HEK293T (cell line): ENCODE results near the gene OSBPL3.

Source experiments
- CTCF ChIA-PET: fragments of 350-600 bp; formaldehyde crosslinking; extraction: SDS; loops from one replicate; lab custom pipeline; 2021; ENCODE audit warnings: antibody characterized with exemption, inconsistent platforms; lab: Yijun Ruan, JAX
- POLR2A ChIA-PET: fragments of 350-600 bp; formaldehyde crosslinking; extraction: SDS; loops from one replicate; lab custom pipeline; 2020; ENCODE audit warnings: antibody characterized with exemption, inconsistent platforms; lab: Yijun Ruan, JAX
- DNase-seq: peaks from one replicate; pipeline ENCODE4 v3.0.0; 2012; ENCODE audit warnings: mixed read lengths; ENCODE audit errors: extremely low spot score
- ARNT ChIP-seq: fragments of 450-650 bp; IDR thresholded peaks from 2 replicates; pipeline ENCODE4 v1.6.1; 2017; ENCODE audit warnings: mild to moderate bottlenecking
- BHLHE40 ChIP-seq: fragments of 450-650 bp; IDR thresholded peaks from 2 replicates; pipeline ENCODE4 v1.6.1; 2016; ENCODE audit warnings: mild to moderate bottlenecking, moderate library complexity, borderline replicate concordance
- CTBP1 ChIP-seq: fragments of 450-650 bp; IDR thresholded peaks from 2 replicates; pipeline ENCODE4 v1.6.1; 2016; ENCODE audit warnings: borderline replicate concordance
- ELF4 ChIP-seq: fragments of 450-650 bp; IDR thresholded peaks from 2 replicates; pipeline ENCODE4 v1.6.1; 2017; ENCODE audit warnings: antibody characterized with exemption
- FOXA1 ChIP-seq: fragments of 450-650 bp; IDR thresholded peaks from 2 replicates; pipeline ENCODE4 v1.6.1; 2016; ENCODE audit warnings: mild to moderate bottlenecking
- FOXK2 ChIP-seq: fragments of 450-650 bp; IDR thresholded peaks from 2 replicates; pipeline ENCODE4 v1.6.1; 2016; ENCODE audit warnings: mild to moderate bottlenecking
- FOXM1 ChIP-seq: fragments of 450-650 bp; IDR thresholded peaks from 2 replicates; pipeline ENCODE4 v1.6.1; 2017; ENCODE audit warnings: mild to moderate bottlenecking, borderline replicate concordance
- HDGF ChIP-seq: fragments of 450-650 bp; IDR thresholded peaks from 2 replicates; pipeline ENCODE4 v1.6.1; 2017; ENCODE audit warnings: antibody characterized with exemption, borderline replicate concordance
- L3MBTL2 ChIP-seq: fragments of 450-650 bp; conservative IDR thresholded peaks from 2 replicates; pipeline ENCODE4 v1.6.1; 2016; ENCODE audit warnings: mild to moderate bottlenecking
- LEF1 ChIP-seq: fragments of 450-650 bp; IDR thresholded peaks from 2 replicates; pipeline ENCODE4 v1.6.1; 2017; ENCODE audit warnings: mild to moderate bottlenecking, borderline replicate concordance
- NFRKB ChIP-seq: fragments of 450-650 bp; IDR thresholded peaks from 2 replicates; pipeline ENCODE4 v1.6.1; 2016; ENCODE audit warnings: mild to moderate bottlenecking, moderate library complexity
- PKNOX1 ChIP-seq: fragments of 450-650 bp; IDR thresholded peaks from 2 replicates; pipeline ENCODE4 v1.6.1; 2016
- SP1 ChIP-seq: fragments of 450-650 bp; IDR thresholded peaks from 2 replicates; pipeline ENCODE4 v1.6.1; 2017
- SUZ12 ChIP-seq: fragments of 450-650 bp; IDR thresholded peaks from 2 replicates; pipeline ENCODE4 v1.6.1; 2016; ENCODE audit warnings: mild to moderate bottlenecking
- TARDBP ChIP-seq: fragments of 450-650 bp; IDR thresholded peaks from 2 replicates; pipeline ENCODE4 v1.6.1; 2016
- ZNF384 ChIP-seq: fragments of 450-650 bp; IDR thresholded peaks from 2 replicates; pipeline ENCODE4 v1.6.1; 2016

Gene OSBPL3

GRCh38 chr7:24884401-24884800, 95.6 kb downstream of the OSBPL3 start:
- no peak for DNase-seq
- TF ChIP-seq NFRKB (no peak), L3MBTL2 (no peak), BHLHE40 (no peak), FOXM1 (no peak), ZNF384 (no peak), FOXK2 (no peak), FOXA1 (no peak), TARDBP (no peak), LEF1 (no peak), HDGF (no peak), ELF4 (no peak), ARNT (no peak), PKNOX1 (no peak), SUZ12 (no peak), SP1 (no peak), CTBP1 (no peak)
- ChIA-PET CTCF (no interaction called here), POLR2A (no interaction called here)

GRCh38 chr7:24883622-24884013, 96.4 kb downstream of the OSBPL3 start:
- POLR2A ChIA-PET, result no interaction called here
- TF ChIP-seq TARDBP (no peak), LEF1 (no peak), BHLHE40 (no peak), SUZ12 (no peak), ZNF384 (no peak), CTBP1 (no peak), NFRKB (no peak), L3MBTL2 (no peak), FOXK2 (no peak)
- CTCF ChIA-PET, result no interaction called here
- DNase-seq, result no peak

GRCh38 chr7:24882989-24883621, 96.9 kb downstream of the OSBPL3 start:
- ChIA-PET POLR2A (no interaction called here), CTCF (no interaction called here)
- TF ChIP-seq ZNF384 (no peak), ARNT (no peak), L3MBTL2 (no peak), PKNOX1 (no peak), TARDBP (no peak), NFRKB (no peak), FOXM1 (no peak), HDGF (no peak), FOXK2 (no peak), LEF1 (no peak), ELF4 (no peak), FOXA1 (no peak), SP1 (no peak), CTBP1 (no peak), SUZ12 (no peak), BHLHE40 (no peak)
- no peak for DNase-seq

DNA sequence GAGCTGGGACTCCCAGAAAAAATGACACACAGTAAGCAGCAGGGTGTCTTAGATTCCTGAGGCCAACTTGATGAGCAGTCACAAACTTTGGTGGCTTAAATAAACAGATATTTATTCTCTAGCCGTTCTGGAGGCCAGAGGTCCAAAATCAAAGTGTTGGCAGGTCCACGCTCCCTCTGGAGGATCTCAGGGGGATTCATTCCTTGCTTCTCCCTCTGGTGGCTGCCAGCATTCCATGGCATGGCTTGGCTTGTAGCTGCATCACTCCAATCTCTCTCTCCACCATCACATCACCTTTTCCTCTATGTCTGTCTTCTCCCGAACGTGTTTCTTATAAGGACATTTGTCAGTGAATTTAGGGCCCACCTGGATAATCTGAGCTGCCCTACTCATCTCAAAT, 98.4 kb downstream of the OSBPL3 start:
- TF ChIP-seq L3MBTL2, result no peak
- no peak for TF ChIP-seq LEF1
- TF ChIP-seq NFRKB, result no peak
- no peak for TF ChIP-seq TARDBP
- TF ChIP-seq PKNOX1, result no peak
- no peak for TF ChIP-seq CTBP1
- TF ChIP-seq FOXK2, result no peak
- CTCF ChIA-PET, result interaction anchor here (0.9 to 1.0 kb wide), 2 partner anchors 12 to 69 kb away, joined by 3 to 5 read pairs; no protein-coding TSS in a partner anchor
- POLR2A ChIA-PET, result no interaction called here
- DNase-seq, result peak; percentile 23

DNA sequence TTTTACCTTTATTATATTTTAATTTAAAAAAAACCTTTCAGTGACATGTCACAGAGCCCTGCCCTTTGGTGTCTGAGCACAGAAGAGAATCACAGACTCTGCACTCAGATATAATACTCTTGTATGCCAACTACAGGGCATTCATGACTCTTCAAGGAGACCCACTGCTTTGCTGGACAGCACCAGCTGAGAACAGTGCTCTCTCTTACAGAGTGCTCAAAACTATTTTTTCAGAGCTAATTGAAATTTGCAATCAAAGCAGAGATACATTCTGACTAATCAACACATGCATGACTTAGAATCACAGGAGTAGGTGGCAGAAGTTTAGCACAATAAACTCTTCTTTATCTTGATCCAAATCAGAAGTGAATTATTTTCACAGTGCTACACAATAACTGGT, 99.1 kb downstream of the OSBPL3 start:
- TF ChIP-seq FOXM1 (no peak), ELF4 (no peak), ARNT (no peak), LEF1 (no peak), L3MBTL2 (no peak), FOXK2 (no peak), SP1 (no peak), NFRKB (no peak), BHLHE40 (no peak), PKNOX1 (no peak), CTBP1 (no peak), FOXA1 (no peak), SUZ12 (no peak), ZNF384 (no peak), TARDBP (no peak), HDGF (no peak)
- ChIA-PET CTCF (interaction anchor here (0.9 to 1.0 kb wide), 2 partner anchors 13 to 69 kb away, joined by 3 to 5 read pairs; no protein-coding TSS in a partner anchor), POLR2A (interaction anchor here (0.6 kb wide), 1 partner anchor 147 kb away, joined by 4 read pairs; no protein-coding TSS in a partner anchor)
- DNase-seq, result no peak
